ES-I3 (cell line): ENCODE measurements around the gene HTR3C.
"Not testable (repeated sequence)": the region's sequence is repeated elsewhere in the genome, so short reads cannot be mapped to it uniquely, and the experiment has no call there.

Experiments
- H3K36me3 ChIP-seq: 2 replicates; pipeline ENCODE4 v1.6.1; 2013; ENCODE audit warnings: mild to moderate bottlenecking, low read length, control low read depth, moderate library complexity; ENCODE audit not compliant: insufficient read depth
- H3K4me1 ChIP-seq: 2 replicates; pipeline ENCODE4 v1.6.1; 2013; ENCODE audit warnings: mild to moderate bottlenecking, control low read depth, low read length; ENCODE audit not compliant: insufficient read depth
- H3K9ac ChIP-seq: 2 replicates; pipeline ENCODE4 v1.6.1; 2013; ENCODE audit warnings: low read depth, mild to moderate bottlenecking, low read length, moderate library complexity
- H3K9me3 ChIP-seq: 2 replicates; pipeline ENCODE4 v1.6.1; 2013; ENCODE audit warnings: mild to moderate bottlenecking, low read length, moderate library complexity; ENCODE audit not compliant: control insufficient read depth, insufficient read depth

Gene HTR3C

GRCh38 chr3:184059424-184059823 lies 6.6 kb downstream of the HTR3C start:
- Histone ChIP-seq H3K4me1 (no peaks in the 10 kb centered on the region), H3K9ac (no peak overlapping the region), H3K36me3 (no peaks in the 10 kb centered on the region), H3K9me3 (no peaks in the 10 kb centered on the region)

- H3K36me3 ChIP-seq, result no peaks in the 10 kb centered on the region
- no peaks in the 10 kb centered on the region for H3K9me3 ChIP-seq
Measured at GRCh38 chr3:184062637-184063036, 9.8 kb downstream of the HTR3C start.

GRCh38 chr3:184066211-184066610 lies 13.4 kb downstream of the HTR3C start:
- Histone ChIP-seq H3K9ac (no peak overlapping the region), H3K9me3 (peaks cover 4% of the 10 kb centered on the region), H3K36me3 (no peaks in the 10 kb centered on the region), H3K4me1 (no peaks in the 10 kb centered on the region)

More at GRCh38 chr3:184062637-184063036, 9.8 kb downstream of the HTR3C start:
- Histone ChIP-seq H3K4me1 (no peaks in the 10 kb centered on the region), H3K9ac (no peak overlapping the region)

- Histone ChIP-seq H3K4me1 (no peaks in the 10 kb centered on the region), H3K9ac (no peak overlapping the region), H3K36me3 (no peaks in the 10 kb centered on the region), H3K9me3 (peaks cover 4% of the 10 kb centered on the region)
Measured at GRCh38 chr3:184067573-184068055, 14.8 kb downstream of the HTR3C start.

- Histone ChIP-seq H3K9me3 (peaks cover 4% of the 10 kb centered on the region), H3K4me1 (no peaks in the 10 kb centered on the region), H3K36me3 (no peaks in the 10 kb centered on the region), H3K9ac (no peak overlapping the region)
Measured at GRCh38 chr3:184068344-184068743, 15.5 kb downstream of the HTR3C start.

- not testable (repeated sequence) for H3K4me1 ChIP-seq, H3K9me3 ChIP-seq, H3K9ac ChIP-seq, H3K36me3 ChIP-seq
Measured at GRCh38 chr3:184071142-184071541, 18.3 kb downstream of the HTR3C start.

GRCh38 chr3:184073621-184074020 lies 20.8 kb downstream of the HTR3C start:
- H3K4me1 ChIP-seq, result peaks cover 6% of the 10 kb centered on the region; the same call in 1 of the 2 replicates
- H3K9ac ChIP-seq, result no peak overlapping the region
- peaks cover 4% of the 10 kb centered on the region for H3K9me3 ChIP-seq
- H3K36me3 ChIP-seq, result no peaks in the 10 kb centered on the region

GRCh38 chr3:184075901-184076300 lies 23.1 kb downstream of the HTR3C start:
- no peak overlapping the region for H3K9ac ChIP-seq
- no peaks in the 10 kb centered on the region for H3K36me3 ChIP-seq
- peaks cover 6% of the 10 kb centered on the region; the same call in 1 of the 2 replicates for H3K4me1 ChIP-seq
- H3K9me3 ChIP-seq, result no peaks in the 10 kb centered on the region; the same call in 1 of the 2 replicates

GRCh38 chr3:184077881-184078280 lies 25.0 kb downstream of the HTR3C start:
- peaks cover 6% of the 10 kb centered on the region; the same call in 1 of the 2 replicates for H3K4me1 ChIP-seq
- H3K9me3 ChIP-seq, result no peaks in the 10 kb centered on the region
- no peaks in the 10 kb centered on the region for H3K36me3 ChIP-seq
- no peak overlapping the region for H3K9ac ChIP-seq

GRCh38 chr3:184078851-184079250 lies 26.0 kb downstream of the HTR3C start:
- Histone ChIP-seq H3K9me3 (no peaks in the 10 kb centered on the region), H3K4me1 (peaks cover 1% of the 10 kb centered on the region; the same call in 1 of the 2 replicates), H3K36me3 (no peaks in the 10 kb centered on the region), H3K9ac (no peak overlapping the region)

- no peaks in the 10 kb centered on the region for H3K36me3 ChIP-seq
Measured at GRCh38 chr3:184081116-184081830, 28.4 kb downstream of the HTR3C start.

GRCh38 chr3:184082034-184082433 lies 29.2 kb downstream of the HTR3C start:
- no peak overlapping the region for H3K9ac ChIP-seq
- no peaks in the 10 kb centered on the region for H3K4me1 ChIP-seq
- H3K36me3 ChIP-seq, result no peaks in the 10 kb centered on the region
- H3K9me3 ChIP-seq, result no peaks in the 10 kb centered on the region

More at GRCh38 chr3:184081116-184081830, 28.4 kb downstream of the HTR3C start:
- Histone ChIP-seq H3K4me1 (no peaks in the 10 kb centered on the region), H3K9me3 (no peaks in the 10 kb centered on the region), H3K9ac (no peak overlapping the region)

- Histone ChIP-seq H3K4me1 (no peaks in the 10 kb centered on the region), H3K36me3 (no peaks in the 10 kb centered on the region), H3K9me3 (no peaks in the 10 kb centered on the region), H3K9ac (no peak overlapping the region)
Measured at GRCh38 chr3:184082465-184082864, 29.6 kb downstream of the HTR3C start.

GRCh38 chr3:184085389-184085852 lies 32.6 kb downstream of the HTR3C start:
- Histone ChIP-seq H3K9ac (no peak overlapping the region), H3K9me3 (no peaks in the 10 kb centered on the region; the same call in 1 of the 2 replicates), H3K36me3 (no peaks in the 10 kb centered on the region), H3K4me1 (no peaks in the 10 kb centered on the region)

GRCh38 chr3:184092199-184092598 lies 39.4 kb downstream of the HTR3C start:
- peaks cover 2% of the 10 kb centered on the region; the same call in 1 of the 2 replicates for H3K9me3 ChIP-seq
- no peak overlapping the region for H3K9ac ChIP-seq
- no peaks in the 10 kb centered on the region for H3K36me3 ChIP-seq
- no peaks in the 10 kb centered on the region for H3K4me1 ChIP-seq
